LNCAP (cell line): ENCODE results near the gene ASTN2.

Experiments used
- TF ChIP-seq, protein P1 (sequence below): fragments of 450-650 bp; IDR thresholded peaks from 2 replicates; pipeline ENCODE4 v1.5.1; 2017; ENCODE audit warnings: mild to moderate bottlenecking

ASTN2 gene

GRCh38 chr9:116644091-116644688 is 770.7 kb downstream of the ASTN2 start:
- TF ChIP-seq, protein P1, sequence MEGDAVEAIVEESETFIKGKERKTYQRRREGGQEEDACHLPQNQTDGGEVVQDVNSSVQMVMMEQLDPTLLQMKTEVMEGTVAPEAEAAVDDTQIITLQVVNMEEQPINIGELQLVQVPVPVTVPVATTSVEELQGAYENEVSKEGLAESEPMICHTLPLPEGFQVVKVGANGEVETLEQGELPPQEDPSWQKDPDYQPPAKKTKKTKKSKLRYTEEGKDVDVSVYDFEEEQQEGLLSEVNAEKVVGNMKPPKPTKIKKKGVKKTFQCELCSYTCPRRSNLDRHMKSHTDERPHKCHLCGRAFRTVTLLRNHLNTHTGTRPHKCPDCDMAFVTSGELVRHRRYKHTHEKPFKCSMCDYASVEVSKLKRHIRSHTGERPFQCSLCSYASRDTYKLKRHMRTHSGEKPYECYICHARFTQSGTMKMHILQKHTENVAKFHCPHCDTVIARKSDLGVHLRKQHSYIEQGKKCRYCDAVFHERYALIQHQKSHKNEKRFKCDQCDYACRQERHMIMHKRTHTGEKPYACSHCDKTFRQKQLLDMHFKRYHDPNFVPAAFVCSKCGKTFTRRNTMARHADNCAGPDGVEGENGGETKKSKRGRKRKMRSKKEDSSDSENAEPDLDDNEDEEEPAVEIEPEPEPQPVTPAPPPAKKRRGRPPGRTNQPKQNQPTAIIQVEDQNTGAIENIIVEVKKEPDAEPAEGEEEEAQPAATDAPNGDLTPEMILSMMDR: no peak

DNA sequence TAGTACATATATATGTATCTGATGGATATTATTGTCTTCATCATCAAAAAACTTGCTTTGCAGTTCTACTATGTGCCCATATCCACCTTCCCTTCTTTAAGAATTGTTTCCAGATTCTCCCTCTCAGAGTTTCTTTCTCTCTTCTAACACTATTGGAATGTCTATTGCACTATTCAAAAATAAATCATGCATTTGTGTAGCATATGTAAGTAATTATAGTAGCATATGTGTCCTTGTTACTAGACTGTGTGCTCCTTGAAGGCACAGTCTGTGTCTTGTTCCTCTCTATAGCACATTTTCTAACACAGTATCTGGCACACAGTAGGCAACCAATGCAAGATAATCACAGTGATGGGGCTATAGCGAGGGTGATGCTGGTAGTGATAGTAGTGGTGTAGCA is 771.2 kb downstream of the ASTN2 start:
- TF ChIP-seq, protein P1: no peak

DNA sequence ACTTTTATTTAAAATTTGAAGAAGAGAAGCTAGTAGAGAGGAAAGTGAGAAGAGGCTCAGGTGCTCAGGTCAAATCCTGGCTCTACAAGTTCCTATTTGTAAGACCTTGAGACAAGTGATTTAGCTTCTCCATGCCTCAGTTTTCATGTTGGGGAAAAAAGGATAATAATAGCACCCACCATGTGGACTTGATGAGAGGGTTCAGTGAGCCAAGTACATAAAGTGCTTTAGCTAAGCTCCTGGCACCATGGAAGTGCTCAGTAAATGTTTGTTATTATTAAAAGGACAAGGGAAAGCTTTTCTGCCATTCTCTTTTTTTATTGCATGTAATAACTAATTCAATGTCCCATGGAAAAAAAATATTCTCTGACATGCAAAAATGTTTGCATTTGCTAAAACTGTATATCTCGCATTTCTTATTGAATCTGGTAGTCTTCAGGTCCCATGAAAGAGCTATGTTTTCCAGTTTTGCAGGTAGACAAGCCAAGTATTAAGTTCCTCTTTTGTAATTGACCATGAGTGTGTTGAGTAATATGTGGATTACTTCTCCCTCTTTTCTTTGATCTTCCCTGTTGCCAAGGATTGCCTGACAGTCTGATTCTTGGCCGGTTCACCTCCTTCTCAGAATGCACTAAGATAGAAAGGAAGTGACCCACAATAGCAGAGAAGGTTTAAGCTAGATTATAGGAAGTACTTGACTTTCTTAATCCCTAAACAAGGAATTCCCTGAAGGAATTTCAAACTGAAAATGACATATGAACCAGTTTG is 773.4 kb downstream of the ASTN2 start:
- TF ChIP-seq, protein P1: no peak

GRCh38 chr9:116639251-116639741 is 775.6 kb downstream of the ASTN2 start:
- TF ChIP-seq, protein P1: no peak

DNA sequence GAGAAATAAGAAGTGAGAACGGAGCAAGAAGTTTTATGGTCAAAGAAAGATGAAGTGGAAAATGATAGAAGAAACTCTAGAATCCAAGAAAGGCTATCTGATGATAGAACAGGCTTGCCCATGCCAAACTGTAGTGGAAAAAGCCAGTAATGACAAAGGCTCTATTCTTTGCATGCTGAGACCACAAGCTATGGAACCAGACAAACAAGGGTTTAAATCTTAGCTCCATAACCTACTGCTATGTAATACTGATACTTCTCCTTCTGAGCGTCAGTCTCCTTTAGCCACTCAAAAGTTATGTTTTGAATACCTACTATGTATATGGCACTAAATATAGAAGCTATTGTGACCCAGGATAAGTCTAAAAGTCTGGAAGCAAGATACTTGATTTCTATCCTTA is 778.9 kb downstream of the ASTN2 start:
- TF ChIP-seq, protein P1: no peak

- TF ChIP-seq, protein P1: no peak
These were observed 781.6 kb downstream of the ASTN2 start for GRCh38 chr9:116632990-116633838.

DNA sequence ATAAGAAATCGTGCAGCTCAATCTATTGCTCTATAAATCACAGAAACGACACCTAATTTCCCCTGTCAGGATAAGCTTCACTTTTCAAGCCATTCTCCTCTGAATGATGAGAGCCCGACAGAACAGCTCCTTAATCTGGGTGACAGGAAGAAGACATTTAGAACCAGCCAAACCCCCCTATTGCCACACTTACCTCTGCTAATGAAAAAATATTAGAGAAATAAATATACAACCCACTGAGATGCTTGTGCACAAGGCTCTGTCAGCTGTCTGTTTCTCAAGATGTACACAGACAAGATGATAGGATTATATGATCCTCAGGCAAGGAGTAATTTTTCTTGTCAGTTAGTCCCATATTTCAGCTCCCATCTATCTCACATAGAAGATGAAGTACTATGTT is 785.2 kb downstream of the ASTN2 start:
- TF ChIP-seq, protein P1: no peak
